SKM-1 (cell line): Measurements from ENCODE around the gene PRDM13.
A peak's percentile ranks its signal among the peaks of the same experiment; 100 is the strongest.
"Not testable (repeated sequence)": the region's sequence is repeated elsewhere in the genome, so short reads cannot be mapped to it uniquely, and the experiment has no call there.

Experiments used
- DNase-seq: peaks from one replicate; lab custom pipeline; 2025; ENCODE audit not compliant: unreplicated experiment; lab: John Stamatoyannopoulos, UW

PRDM13 gene

DNA sequence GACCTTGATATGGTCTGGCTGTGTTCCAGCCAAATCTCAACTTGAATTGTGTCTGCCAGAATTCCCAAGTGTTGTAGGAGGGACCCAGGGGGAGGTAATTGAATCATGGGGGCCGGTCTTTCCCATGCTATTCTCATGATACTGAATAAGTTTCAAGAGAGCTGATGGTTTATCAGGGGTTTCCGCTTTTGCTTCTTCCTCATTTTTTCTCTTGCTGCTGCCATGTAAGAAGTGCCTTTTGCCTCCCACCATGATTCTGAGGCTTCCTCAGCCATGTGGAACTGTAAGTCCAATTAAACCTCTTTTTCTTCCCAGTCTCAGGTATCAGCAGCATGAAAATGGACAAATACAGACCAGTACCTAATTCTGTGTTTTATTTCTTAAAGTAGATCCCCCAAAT, 15.4 kb downstream of the PRDM13 start:
- DNase-seq: not testable (repeated sequence)

GRCh38 chr6:99629293-99629692, 22.7 kb downstream of the PRDM13 start:
- DNase-seq: no peak

DNA sequence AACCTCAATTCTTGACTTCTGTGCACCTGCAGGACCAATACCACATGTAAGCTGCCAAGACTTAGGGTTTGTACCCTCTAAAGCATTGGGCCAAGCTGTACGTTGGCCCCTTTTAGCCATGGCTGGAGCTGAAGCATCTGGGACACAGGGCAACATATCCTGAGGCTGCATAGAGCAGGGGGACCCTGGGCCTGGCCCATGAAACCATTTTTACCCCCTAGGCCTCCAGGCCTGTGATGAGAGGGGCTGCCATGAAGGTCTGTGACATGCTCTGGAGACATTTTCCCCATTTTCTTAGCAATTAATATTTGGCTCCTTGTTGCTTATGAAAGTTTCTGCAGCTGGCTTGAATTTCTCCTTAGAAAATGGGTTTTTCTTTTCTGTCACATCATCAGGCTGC, 31.0 kb downstream of the PRDM13 start:
- no peak for DNase-seq

- DNase-seq: not testable (repeated sequence)
Observed at GRCh38 chr6:99638358-99638757, 31.7 kb downstream of the PRDM13 start.

GRCh38 chr6:99641270-99641669, 34.6 kb downstream of the PRDM13 start:
- no peak for DNase-seq

DNA sequence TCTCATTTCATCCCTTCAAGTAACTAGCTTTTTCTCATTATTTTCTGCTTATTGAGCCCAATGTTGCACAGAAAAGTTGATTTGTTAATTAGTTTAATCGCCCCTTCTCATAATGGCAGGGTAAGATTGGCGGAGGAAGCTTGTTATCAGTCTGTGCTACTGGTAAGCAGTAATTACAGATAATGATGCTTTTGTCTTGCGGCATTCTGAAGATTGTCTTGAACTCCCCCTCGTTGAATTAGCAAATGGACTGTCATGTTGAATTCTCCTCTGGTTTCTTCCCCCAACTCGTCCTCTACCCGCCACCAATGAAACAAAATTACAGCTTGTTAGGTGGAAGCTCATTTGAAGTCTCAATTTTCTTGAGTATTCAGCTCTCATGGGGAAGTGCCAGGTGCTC, 39.4 kb downstream of the PRDM13 start:
- no peak for DNase-seq

- not testable (repeated sequence) for DNase-seq
Observed at GRCh38 chr6:99650091-99650571, 43.5 kb downstream of the PRDM13 start.

DNA sequence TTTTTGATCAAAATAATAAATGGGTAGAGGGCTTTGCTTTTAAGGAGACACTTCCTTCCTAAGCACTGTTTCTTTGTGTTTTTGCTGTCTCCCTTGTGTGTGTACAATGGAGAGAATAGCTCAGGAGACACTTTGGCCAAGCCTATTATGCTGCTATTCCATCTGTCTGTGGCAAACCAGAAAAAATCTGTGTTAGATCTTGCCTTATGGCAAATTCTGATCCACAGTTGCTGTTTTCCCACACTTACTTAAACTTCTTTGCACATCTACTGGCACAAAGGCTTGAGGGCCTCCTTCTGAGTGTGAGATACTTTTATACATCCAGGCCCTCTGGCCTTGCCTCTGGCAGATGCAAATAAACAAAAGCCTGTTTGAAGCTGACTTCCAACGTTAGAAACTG, 53.6 kb downstream of the PRDM13 start:
- DNase-seq: no peak

DNA sequence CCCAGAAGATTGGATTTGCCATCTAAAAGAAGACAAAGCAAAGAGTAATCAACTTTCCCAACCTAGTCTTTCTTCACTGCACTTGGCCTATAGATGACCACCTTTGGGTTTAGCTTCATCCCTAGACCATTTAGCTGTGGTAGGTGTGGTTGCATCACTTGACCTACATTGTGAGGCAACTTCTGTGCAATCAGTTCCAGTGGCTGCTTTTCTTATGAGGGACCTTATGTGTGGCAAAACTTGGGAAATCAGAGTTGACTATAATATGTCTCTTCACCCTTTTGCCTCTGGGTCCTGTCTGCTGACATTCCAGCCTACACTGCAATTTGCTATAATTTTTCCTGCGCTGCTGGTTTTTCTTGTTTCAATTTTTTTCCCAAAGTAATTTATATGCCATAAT, 55.2 kb downstream of the PRDM13 start:
- peak; percentile 8 for DNase-seq

- DNase-seq: no peak
Observed at GRCh38 chr6:99662616-99663015, 56.0 kb downstream of the PRDM13 start.
